SJCRH30 (cell line): ENCODE results near the gene PGM2L1. TPM values are rescaled to one million over a fixed set of nuclear protein-coding genes. Genes with fewer than 3 reads are reported as not detected.
"Not testable (repeated sequence)": the region's sequence is repeated elsewhere in the genome, so short reads cannot be mapped to it uniquely, and the experiment has no call there.

ENCODE experiments used
- DNase-seq, 2 experiments: peaks; one replicate each; pipeline ENCODE4 v3.0.0-alpha.2; 2015 to 2020
- H3K27ac ChIP-seq: fragments of 250-450 bp; sonication (Bioruptor Pico); 2 replicates; pipeline ENCODE4 v1.5.1; 2020; ENCODE audit warnings: mild to moderate bottlenecking, moderate library complexity
- H3K27me3 ChIP-seq: fragments of 250-450 bp; sonication (Bioruptor Pico); 2 replicates; pipeline ENCODE4 v1.5.1; 2020; ENCODE audit warnings: mild to moderate bottlenecking, moderate library complexity
- H3K36me3 ChIP-seq: fragments of 250-450 bp; sonication (Bioruptor Pico); 2 replicates; pipeline ENCODE4 v1.5.1; 2020; ENCODE audit warnings: mild to moderate bottlenecking, moderate library complexity
- H3K4me1 ChIP-seq: fragments of 250-450 bp; sonication (Bioruptor Pico); 2 replicates; pipeline ENCODE4 v1.5.1; 2020; ENCODE audit warnings: mild to moderate bottlenecking, moderate library complexity
- H3K4me3 ChIP-seq: fragments of 250-450 bp; sonication (Bioruptor Pico); 2 replicates; pipeline ENCODE4 v1.5.1; 2020; ENCODE audit warnings: mild to moderate bottlenecking, moderate library complexity
- H3K9me3 ChIP-seq: fragments of 250-450 bp; sonication (Bioruptor Pico); replicated peaks from 2 replicates; pipeline ENCODE4 v1.5.1; 2020; ENCODE audit warnings: mild to moderate bottlenecking, moderate library complexity
- total RNA-seq: library from RNA; depleted of rRNA; stranded (reverse); fragments of >200 nt; shearing (Covaris generic); gene quantifications from 2 replicates; pipeline ENCODE4 v1.2.3, GENCODE V29; 2014

Gene PGM2L1
- total RNA-seq, 1 experiment from 2014 or later: 9.0 TPM

DNA sequence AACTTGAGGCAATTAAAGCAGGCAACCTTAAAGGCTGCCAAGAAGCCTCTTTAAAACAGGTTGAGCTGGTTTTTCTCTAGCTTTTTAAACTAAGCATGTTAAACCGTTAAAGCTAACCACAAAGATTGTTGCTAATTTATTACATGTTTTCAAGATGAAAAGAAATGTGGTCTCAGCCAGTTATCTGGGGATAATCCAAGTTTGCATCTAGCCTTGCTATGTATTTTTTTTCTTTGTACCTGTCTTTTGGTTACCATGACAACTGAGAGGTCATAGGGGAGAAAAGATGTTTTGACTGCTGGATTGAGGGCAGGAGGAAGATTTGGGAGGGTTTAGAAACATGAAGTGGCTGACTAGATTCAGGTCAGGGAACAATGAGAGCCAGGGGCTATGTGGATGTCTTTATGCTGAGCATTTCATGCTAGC, 19.2 kb upstream of the PGM2L1 start:
- Histone ChIP-seq H3K9me3 (no peaks in the 10 kb centered on the region), H3K27me3 (no peaks in the 10 kb centered on the region), H3K36me3 (no peaks in the 10 kb centered on the region), H3K4me1 (peaks cover 2% of the 10 kb centered on the region; the same call in 1 of the 2 replicates), H3K4me3 (no peak overlapping the region), H3K27ac (no peak overlapping the region)
- no peak for DNase-seq

GRCh38 chr11:74416974-74417373, 18.7 kb upstream of the PGM2L1 start:
- H3K9me3 ChIP-seq, H3K27me3 ChIP-seq, H3K36me3 ChIP-seq, DNase-seq, H3K4me3 ChIP-seq, H3K27ac ChIP-seq, H3K4me1 ChIP-seq: not testable (repeated sequence)

DNA sequence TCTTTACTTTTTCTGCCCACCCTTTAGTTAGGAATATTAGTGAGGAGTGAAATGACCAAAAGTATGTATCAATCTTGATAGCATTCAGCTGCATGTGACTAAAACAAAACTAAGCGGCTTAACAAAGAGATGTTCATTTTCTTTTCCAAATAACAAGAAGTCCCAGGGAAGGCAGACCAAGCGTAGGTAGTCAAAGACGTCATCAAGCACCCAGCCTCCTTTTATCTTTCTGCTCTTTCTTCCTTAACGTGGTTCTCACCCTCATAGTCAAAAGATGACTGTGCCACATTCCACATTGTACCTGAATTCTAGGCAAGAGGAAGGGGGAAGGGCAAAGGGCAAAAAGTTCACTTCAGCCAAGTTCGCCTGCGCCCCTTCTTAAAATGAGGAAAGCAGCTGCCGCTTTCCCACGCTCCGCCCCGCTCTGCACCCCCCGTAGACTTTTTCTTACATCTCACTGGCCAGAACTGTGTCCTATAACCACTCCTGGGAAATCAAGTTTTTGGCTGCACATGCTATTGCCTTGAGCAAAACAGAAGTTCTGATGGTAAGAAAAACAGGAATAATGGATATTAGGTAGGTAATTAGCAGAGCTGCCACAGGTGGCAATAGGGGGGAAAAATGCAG, 14.6 kb upstream of the PGM2L1 start:
- DNase-seq: no peak
- Histone ChIP-seq H3K27ac (no peak overlapping the region), H3K27me3 (peaks cover 8% of the 10 kb centered on the region; the same call in 1 of the 2 replicates)

GRCh38 chr11:74412321-74412720, 14.1 kb upstream of the PGM2L1 start:
- no peak for DNase-seq
- no peaks in the 10 kb centered on the region for H3K9me3 ChIP-seq

More for the DNA sequence above, 14.6 kb upstream of the PGM2L1 start:
- Histone ChIP-seq H3K36me3 (no peaks in the 10 kb centered on the region), H3K4me1 (no peaks in the 10 kb centered on the region), H3K4me3 (no peak overlapping the region), H3K9me3 (no peaks in the 10 kb centered on the region)

GRCh38 chr11:74409633-74410032, 11.4 kb upstream of the PGM2L1 start:
- Histone ChIP-seq H3K27ac (no peak overlapping the region), H3K4me3 (no peak overlapping the region), H3K4me1 (no peaks in the 10 kb centered on the region), H3K9me3 (no peaks in the 10 kb centered on the region), H3K27me3 (peaks cover 8% of the 10 kb centered on the region; the same call in 1 of the 2 replicates), H3K36me3 (no peaks in the 10 kb centered on the region)
- DNase-seq: no peak

More at GRCh38 chr11:74412321-74412720, 14.1 kb upstream of the PGM2L1 start:
- Histone ChIP-seq H3K36me3 (no peaks in the 10 kb centered on the region), H3K4me3 (no peak overlapping the region), H3K27me3 (peaks cover 8% of the 10 kb centered on the region; the same call in 1 of the 2 replicates), H3K27ac (no peak overlapping the region), H3K4me1 (no peaks in the 10 kb centered on the region)

GRCh38 chr11:74403607-74404321, 5.5 kb upstream of the PGM2L1 start:
- DNase-seq: no peak
- no peaks in the 10 kb centered on the region for H3K9me3 ChIP-seq

DNA sequence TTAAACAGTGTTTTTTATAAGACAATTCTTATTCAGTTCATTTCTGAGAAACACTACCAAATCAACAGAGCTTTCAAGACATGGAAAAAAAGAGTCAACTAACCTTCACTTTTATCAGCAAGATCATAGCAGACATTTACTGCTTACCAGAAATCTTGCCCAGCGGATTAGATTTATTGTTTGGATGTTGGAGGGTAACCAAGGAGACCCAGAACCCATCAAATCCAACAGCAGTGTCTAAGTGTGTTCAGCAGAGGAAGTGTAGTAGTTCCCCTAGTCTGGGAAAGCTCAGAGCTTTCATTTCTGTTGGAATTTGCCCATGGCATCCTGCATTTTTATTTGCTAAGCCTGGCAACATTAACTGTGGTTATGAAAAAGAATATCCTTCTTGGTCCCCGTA, 2.4 kb upstream of the PGM2L1 start:
- no peak for DNase-seq
- H3K27ac ChIP-seq: no peak overlapping the region
- H3K36me3 ChIP-seq: no peaks in the 10 kb centered on the region

More at GRCh38 chr11:74403607-74404321, 5.5 kb upstream of the PGM2L1 start:
- no peak overlapping the region for H3K27ac ChIP-seq
- no peaks in the 10 kb centered on the region for H3K4me1 ChIP-seq
- no peak overlapping the region for H3K4me3 ChIP-seq
- no peaks in the 10 kb centered on the region for H3K36me3 ChIP-seq
- no peaks in the 10 kb centered on the region for H3K27me3 ChIP-seq

GRCh38 chr11:74397501-74398243, 561 bp downstream of the PGM2L1 start:
- Histone ChIP-seq H3K27ac (peak overlapping the region; percentile 89), H3K4me1 (no peaks in the 10 kb centered on the region), H3K27me3 (no peaks in the 10 kb centered on the region), H3K4me3 (peak overlapping the region; percentile 79), H3K36me3 (no peaks in the 10 kb centered on the region), H3K9me3 (no peaks in the 10 kb centered on the region)
- DNase-seq: peak; percentile 25 to 54

More for the DNA sequence above, 2.4 kb upstream of the PGM2L1 start:
- Histone ChIP-seq H3K4me1 (no peaks in the 10 kb centered on the region), H3K4me3 (no peak overlapping the region), H3K9me3 (no peaks in the 10 kb centered on the region), H3K27me3 (no peaks in the 10 kb centered on the region)

GRCh38 chr11:74392256-74392655, 6.0 kb downstream of the PGM2L1 start:
- no peak for DNase-seq
- Histone ChIP-seq H3K27me3 (no peaks in the 10 kb centered on the region), H3K36me3 (no peaks in the 10 kb centered on the region), H3K9me3 (no peaks in the 10 kb centered on the region), H3K4me1 (peaks cover 7% of the 10 kb centered on the region; the same call in 1 of the 2 replicates), H3K4me3 (no peak overlapping the region), H3K27ac (no peak overlapping the region)

- Histone ChIP-seq H3K4me1 (peaks cover 7% of the 10 kb centered on the region; the same call in 1 of the 2 replicates), H3K4me3 (no peak overlapping the region), H3K36me3 (no peaks in the 10 kb centered on the region), H3K27me3 (no peaks in the 10 kb centered on the region), H3K9me3 (no peaks in the 10 kb centered on the region), H3K27ac (no peak overlapping the region)
- DNase-seq: no peak
Observed at GRCh38 chr11:74391193-74391592, 7.0 kb downstream of the PGM2L1 start.

DNA sequence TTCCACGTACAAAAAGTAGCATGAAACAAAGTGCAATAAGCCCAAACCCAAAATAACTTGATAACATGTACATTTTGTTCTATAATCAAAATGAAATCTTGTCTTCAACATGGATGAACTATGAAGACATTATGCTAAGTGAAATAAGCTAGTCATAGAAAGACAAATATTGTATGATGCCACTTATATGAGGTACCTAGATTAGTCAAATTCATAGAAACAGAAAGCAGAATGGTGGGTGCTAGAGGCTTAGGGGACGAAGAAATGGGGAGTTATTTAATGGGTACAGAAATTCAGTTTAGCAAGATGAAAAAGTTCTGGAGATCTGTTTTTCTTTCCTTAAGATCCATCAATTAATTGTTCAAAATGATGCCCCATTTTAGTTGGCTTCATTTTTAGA, 7.5 kb downstream of the PGM2L1 start:
- Histone ChIP-seq H3K27ac (no peak overlapping the region), H3K9me3 (no peaks in the 10 kb centered on the region), H3K27me3 (no peaks in the 10 kb centered on the region), H3K36me3 (no peaks in the 10 kb centered on the region), H3K4me3 (no peak overlapping the region), H3K4me1 (peaks cover 7% of the 10 kb centered on the region; the same call in 1 of the 2 replicates)
- no peak for DNase-seq

- no peaks in the 10 kb centered on the region for H3K27me3 ChIP-seq
- H3K4me3 ChIP-seq: no peak overlapping the region
- H3K4me1 ChIP-seq: peaks cover 7% of the 10 kb centered on the region; the same call in 1 of the 2 replicates
- H3K9me3 ChIP-seq: no peaks in the 10 kb centered on the region
- no peaks in the 10 kb centered on the region for H3K36me3 ChIP-seq
- H3K27ac ChIP-seq: no peak overlapping the region
- DNase-seq: peak; percentile 48 to 72
Observed at GRCh38 chr11:74388678-74389327, 9.4 kb downstream of the PGM2L1 start.

- Histone ChIP-seq H3K27me3 (no peaks in the 10 kb centered on the region), H3K36me3 (no peaks in the 10 kb centered on the region), H3K27ac (no peak overlapping the region), H3K4me1 (peaks cover 7% of the 10 kb centered on the region; the same call in 1 of the 2 replicates), H3K4me3 (no peak overlapping the region), H3K9me3 (no peaks in the 10 kb centered on the region)
- no peak for DNase-seq
Observed at GRCh38 chr11:74384641-74385040, 13.6 kb downstream of the PGM2L1 start.

GRCh38 chr11:74380746-74381439, 17.3 kb downstream of the PGM2L1 start:
- H3K36me3 ChIP-seq: no peaks in the 10 kb centered on the region
- H3K27ac ChIP-seq: no peak overlapping the region
- H3K4me3 ChIP-seq: no peak overlapping the region
- peak; percentile 13 to 42 for DNase-seq
- no peaks in the 10 kb centered on the region for H3K27me3 ChIP-seq
- no peaks in the 10 kb centered on the region for H3K9me3 ChIP-seq
- H3K4me1 ChIP-seq: no peaks in the 10 kb centered on the region
